RWPE2 (cell line): ENCODE measurements around the gene THOC7.

Experiments
- ATAC-seq: fragments of 200-7000 bp; cut with Tn5 transposase; 3 replicates; pipeline ENCODE4 v1.9.1; 2021; ENCODE audit warnings: low read depth
- DNase-seq: peaks from one replicate; pipeline ENCODE4 v3.0.0-alpha.2; 2020; ENCODE audit warnings: low spot score
- H3K27ac ChIP-seq: fragments of 450-650 bp; 2 replicates; pipeline ENCODE4 v1.5.1; 2017; ENCODE audit warnings: mild to moderate bottlenecking; ENCODE audit not compliant: poor library complexity, severe bottlenecking
- H3K27me3 ChIP-seq: fragments of 250-450 bp; sonication (Bioruptor Pico); 2 replicates; pipeline ENCODE4 v1.5.1; 2021; ENCODE audit warnings: mild to moderate bottlenecking, moderate library complexity; ENCODE audit not compliant: insufficient read depth, poor library complexity, severe bottlenecking
- H3K36me3 ChIP-seq: fragments of 250-450 bp; sonication (Bioruptor Pico); 2 replicates; pipeline ENCODE4 v1.5.1; 2020; ENCODE audit warnings: low read depth, mild to moderate bottlenecking, moderate library complexity
- H3K4me1 ChIP-seq: fragments of 250-450 bp; sonication (Bioruptor Pico); 2 replicates; pipeline ENCODE4 v1.5.1; 2021; ENCODE audit warnings: mild to moderate bottlenecking, moderate library complexity; ENCODE audit not compliant: insufficient read depth, poor library complexity, severe bottlenecking
- H3K4me3 ChIP-seq: fragments of 250-450 bp; sonication (Bioruptor Pico); 2 replicates; pipeline ENCODE4 v1.5.1; 2021; ENCODE audit warnings: mild to moderate bottlenecking, moderate library complexity; ENCODE audit not compliant: severe bottlenecking
- H3K9me3 ChIP-seq: fragments of 250-450 bp; sonication (Bioruptor Pico); 2 replicates; pipeline ENCODE4 v1.5.1; 2021; ENCODE audit warnings: mild to moderate bottlenecking, moderate library complexity; ENCODE audit not compliant: severe bottlenecking
- CTCF ChIP-seq: fragments of 450-650 bp; IDR thresholded peaks from one replicate; pipeline ENCODE4 v1.5.1; 2017; ENCODE audit warnings: mild to moderate bottlenecking, moderate library complexity; ENCODE audit not compliant: poor library complexity, severe bottlenecking

THOC7 gene

DNA sequence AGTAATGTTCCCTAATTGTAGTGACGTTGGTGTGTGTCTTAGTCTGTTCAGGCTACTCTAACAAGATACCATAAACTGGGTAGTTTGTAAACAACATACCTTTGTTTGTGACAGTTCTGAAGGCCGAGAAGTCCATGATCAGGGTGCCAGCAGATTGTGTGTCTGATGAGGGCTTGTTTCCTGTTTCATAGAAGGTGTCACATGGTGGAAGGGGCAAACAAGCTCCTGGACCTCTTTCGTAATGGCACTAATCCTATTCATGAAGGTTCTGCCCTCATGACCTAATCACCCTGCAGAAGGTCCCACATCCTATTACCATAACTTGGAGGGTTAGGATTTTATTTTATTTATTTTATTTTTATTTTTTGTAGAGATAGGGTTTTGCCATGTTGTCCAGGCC, 11.2 kb upstream of the THOC7 start:
- H3K27me3 ChIP-seq: no peaks in the 10 kb centered on the region
- H3K4me3 ChIP-seq: no peak overlapping the region
- H3K9me3 ChIP-seq: no peaks in the 10 kb centered on the region
- no peak for DNase-seq
- no peaks in the 10 kb centered on the region for H3K36me3 ChIP-seq
- ATAC-seq: no peak
- H3K27ac ChIP-seq: no peak overlapping the region
- no peak for TF ChIP-seq CTCF
- peaks cover 14% of the 10 kb centered on the region for H3K4me1 ChIP-seq

DNA sequence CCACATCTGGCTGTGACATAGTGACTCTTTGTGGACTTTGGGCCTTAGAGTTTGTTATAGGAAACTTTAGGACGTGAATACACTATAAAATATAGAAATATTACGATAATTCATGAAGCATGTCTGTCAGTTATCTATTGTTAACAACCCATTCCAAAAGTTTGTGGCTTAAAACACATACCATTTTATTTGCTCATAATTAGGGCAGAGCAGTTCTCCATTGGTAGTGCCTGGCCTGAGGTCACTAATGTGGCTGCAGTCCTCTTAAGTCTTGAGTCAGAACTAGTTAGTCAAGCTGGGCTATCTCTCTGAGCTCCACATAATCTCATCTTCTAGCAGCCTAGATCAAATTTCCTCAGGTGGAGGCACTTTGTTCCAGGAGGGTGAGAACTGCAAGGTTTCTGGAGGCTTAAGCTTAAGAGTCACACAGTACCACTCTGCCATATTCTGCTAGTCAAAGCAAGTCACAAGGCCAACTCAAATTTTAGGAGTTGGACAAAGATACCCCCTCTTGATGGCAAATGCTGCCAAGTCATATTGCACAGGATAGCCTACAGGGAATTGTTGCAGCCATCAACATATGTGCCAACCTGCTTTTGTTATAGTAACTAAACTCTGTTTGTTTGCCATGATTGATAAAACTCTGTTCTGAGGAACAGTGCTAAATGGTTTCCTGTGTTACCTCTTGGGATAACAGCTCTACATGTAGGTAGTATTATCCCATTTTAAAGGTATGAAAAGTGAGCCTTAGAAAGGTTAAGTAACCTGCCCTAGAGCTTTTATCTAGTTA, 8.7 kb upstream of the THOC7 start:
- no peak for TF ChIP-seq CTCF
- peak; percentile 61 for DNase-seq
- Histone ChIP-seq H3K4me1 (peaks cover 14% of the 10 kb centered on the region), H3K27me3 (no peaks in the 10 kb centered on the region), H3K36me3 (no peaks in the 10 kb centered on the region), H3K27ac (peak overlapping the region; percentile 41), H3K9me3 (no peaks in the 10 kb centered on the region), H3K4me3 (no peak overlapping the region)
- peak; percentile 98 for ATAC-seq

GRCh38 chr3:63870615-63871005, 7.0 kb upstream of the THOC7 start:
- no peak for TF ChIP-seq CTCF
- H3K36me3 ChIP-seq: peaks cover 6% of the 10 kb centered on the region
- no peaks in the 10 kb centered on the region for H3K9me3 ChIP-seq
- H3K4me3 ChIP-seq: no peak overlapping the region
- ATAC-seq: no peak
- peaks cover 14% of the 10 kb centered on the region for H3K4me1 ChIP-seq
- H3K27me3 ChIP-seq: no peaks in the 10 kb centered on the region
- DNase-seq: no peak
- no peak overlapping the region for H3K27ac ChIP-seq

DNA sequence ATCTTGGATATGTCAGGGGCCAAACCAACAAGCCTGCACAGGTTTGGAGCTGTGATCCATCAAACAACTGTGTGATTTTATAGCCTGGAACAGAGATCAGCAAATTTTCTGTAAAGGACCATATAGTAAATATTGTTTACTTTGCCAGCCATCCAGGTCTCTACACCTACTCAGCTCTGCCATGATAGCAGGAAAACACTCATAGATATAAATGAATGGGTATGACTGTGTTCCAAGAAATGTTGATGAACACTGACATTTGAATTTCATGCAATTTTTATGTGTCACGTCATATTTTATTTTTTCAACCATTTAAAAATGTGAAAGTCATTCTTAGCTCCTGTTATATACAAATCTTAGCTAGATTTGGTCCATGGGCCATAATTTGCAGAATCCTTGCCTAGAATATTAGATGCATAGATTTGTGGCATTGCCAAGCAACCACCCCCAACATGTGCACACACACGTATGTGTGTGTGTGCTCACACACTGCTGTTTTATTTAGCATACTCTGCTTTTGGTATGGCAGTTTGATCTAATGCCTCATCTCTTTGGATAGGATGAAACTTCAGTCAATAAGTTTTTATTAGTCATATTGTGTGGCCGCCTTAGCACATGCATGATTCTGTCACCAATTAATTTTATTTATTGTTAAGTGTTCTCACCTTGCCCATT, 6.5 kb upstream of the THOC7 start:
- no peak for TF ChIP-seq CTCF
- ATAC-seq (no peak), DNase-seq (no peak)
- Histone ChIP-seq H3K27ac (no peak overlapping the region), H3K9me3 (no peaks in the 10 kb centered on the region), H3K4me1 (peaks cover 14% of the 10 kb centered on the region), H3K4me3 (no peak overlapping the region), H3K36me3 (peaks cover 6% of the 10 kb centered on the region), H3K27me3 (no peaks in the 10 kb centered on the region)

DNA sequence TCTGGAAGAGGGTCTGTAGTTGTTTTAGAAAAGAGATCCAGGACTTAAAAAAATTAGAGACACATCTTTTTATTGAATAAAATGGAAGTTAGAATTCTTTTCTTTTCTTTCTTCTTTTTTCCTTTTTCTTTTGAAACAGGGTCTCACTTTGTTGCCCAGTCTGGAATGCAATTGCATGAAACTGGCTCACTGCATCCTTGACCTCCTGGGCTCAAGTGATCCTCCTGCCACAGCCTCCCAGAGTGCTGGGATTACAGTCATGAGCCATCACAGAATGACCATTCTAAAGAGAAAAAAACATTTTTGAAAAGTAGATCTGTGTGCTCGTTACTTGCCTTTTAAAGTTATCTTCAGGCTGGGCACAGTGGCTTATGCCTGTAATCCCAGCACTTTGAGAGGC, 3.6 kb upstream of the THOC7 start:
- H3K27ac ChIP-seq: no peak overlapping the region
- H3K9me3 ChIP-seq: no peaks in the 10 kb centered on the region
- DNase-seq (no peak), ATAC-seq (no peak)
- peaks cover 12% of the 10 kb centered on the region for H3K4me1 ChIP-seq
- peaks cover 6% of the 10 kb centered on the region for H3K36me3 ChIP-seq
- H3K4me3 ChIP-seq: no peak overlapping the region
- TF ChIP-seq CTCF: no peak
- no peaks in the 10 kb centered on the region for H3K27me3 ChIP-seq
